ENCODE data around the gene GRHL3.
A peak's percentile ranks its signal among the peaks of the same experiment; 100 is the strongest.

Gene GRHL3

DNA sequence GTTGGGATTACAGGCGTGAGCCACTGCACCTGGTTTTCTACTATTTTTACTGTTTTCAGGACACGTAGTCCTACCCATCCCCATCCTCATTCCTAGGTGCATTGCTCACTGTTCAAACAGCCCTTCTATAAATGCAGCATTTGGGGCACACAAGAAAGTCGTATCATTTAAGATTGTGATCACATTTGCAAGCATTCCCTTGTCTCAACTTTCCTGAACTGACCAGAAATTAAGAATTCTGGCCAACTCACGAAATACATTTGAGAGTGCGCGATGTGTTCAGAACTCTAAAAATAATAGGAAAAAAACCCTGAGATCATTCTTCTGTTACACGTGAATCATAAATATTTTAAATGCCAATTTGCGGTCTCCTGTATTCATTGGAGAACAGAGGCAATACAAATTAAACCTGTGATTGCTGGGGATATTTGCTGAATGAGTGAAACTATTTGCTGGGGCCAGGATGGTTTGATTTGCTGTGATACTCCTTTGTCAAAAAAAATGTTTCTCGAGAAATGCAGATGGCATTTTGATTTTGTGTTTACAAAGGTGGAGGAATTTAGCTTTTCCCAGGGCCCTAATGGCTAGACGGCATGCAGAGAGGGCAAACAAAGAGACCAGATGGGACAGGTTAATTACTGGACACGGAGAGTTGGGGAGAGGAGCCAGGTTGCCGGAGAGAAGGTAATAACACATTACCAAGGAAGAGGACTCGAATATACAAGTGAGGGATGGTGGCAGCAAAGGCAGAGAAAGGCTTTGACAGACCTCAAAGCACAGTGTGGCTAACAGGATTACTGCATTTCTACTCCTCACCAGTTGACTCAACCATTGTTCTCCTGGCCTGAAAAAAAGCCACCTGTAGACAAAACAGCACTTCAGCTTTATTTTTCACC lies 56.0 kb downstream of the GRHL3 start:
- peak; percentile 65 for DNase-seq

DNA sequence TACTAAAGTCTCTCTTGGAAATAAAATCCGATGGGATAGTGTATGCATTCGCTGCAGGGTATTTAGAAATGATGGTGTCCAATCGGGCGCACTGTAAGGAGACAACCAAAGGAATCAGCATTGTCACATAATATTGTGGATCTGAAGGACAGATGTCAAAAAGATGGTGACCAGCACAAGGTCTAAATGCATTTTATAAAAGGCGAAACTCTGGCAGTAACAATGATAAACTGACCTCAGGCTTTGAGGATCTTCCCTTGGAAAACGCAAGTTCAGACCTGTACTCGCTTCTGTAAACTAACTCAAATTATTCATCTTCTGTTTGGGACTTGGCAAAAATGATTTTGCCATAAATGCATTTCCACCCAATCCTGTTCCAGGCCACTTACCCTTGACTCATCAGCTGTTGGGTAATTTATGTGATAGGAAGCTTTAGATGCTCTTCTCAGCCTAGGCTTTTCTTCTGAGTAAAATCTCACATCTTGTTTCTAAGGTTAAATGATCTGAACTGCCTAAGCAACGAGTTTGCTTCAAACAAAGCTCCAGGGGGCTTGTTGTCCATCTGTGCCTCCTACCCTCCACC lies 60.7 kb downstream of the GRHL3 start:
- no peak for DNase-seq

DNA sequence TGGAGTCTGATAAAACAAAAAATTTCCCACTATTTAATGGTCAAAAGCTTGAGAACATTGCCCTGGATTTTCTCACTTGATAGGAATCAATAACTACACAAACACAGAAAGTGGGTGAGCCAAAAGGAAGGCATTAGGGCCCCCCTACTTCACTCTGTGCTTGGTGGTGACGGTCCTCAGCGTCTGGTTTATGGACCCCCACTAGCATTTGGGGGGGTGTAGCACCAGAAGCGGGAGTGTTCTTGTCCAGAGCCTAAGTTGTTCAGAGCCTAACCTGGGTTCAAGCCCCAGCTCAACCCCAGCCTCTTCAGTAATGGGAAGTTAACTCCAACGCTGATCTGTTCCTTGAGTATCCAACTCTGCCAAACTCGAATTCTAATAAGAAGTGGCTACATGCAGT lies 61.4 kb downstream of the GRHL3 start:
- no peak for DNase-seq

DNA sequence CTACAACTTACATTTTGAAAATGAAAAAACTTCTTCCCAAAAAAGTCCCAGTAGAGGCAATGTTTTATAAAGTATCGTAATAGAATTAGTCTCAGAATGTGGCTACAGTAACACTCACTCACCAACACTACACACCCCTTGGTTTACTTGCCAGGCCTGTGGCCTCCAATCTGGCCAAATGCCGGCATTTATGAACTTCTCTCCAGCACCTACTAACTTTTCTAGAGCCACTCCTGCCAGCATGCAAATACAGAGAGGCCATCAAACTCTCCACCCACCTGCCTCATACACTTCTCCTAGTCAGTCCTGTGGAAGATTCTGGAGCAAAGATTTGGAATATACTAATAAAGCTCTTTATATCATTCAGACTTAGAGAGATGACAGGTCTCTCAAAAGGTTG lies 62.1 kb downstream of the GRHL3 start:
- DNase-seq: no peak

DNA sequence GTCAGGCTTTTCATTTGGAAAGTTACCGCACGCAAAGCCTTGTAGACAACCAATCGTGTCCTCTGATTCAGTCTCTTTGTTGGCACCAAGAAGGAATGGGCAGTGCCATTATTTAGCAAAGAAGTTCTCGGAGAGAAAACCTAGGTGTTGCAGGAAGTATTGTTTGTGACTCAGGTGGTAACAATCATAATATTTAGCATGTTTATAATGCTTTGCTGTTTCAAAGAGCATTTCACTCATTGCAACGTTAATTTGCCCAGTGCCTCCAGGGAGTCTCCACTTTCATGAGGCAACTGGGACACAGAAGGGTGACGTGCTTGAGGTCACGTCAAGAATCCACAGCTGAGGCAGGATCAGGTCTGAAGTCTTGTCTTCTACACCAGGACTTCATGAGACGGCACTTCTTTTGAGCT lies 63.0 kb downstream of the GRHL3 start:
- no peak for DNase-seq

DNA sequence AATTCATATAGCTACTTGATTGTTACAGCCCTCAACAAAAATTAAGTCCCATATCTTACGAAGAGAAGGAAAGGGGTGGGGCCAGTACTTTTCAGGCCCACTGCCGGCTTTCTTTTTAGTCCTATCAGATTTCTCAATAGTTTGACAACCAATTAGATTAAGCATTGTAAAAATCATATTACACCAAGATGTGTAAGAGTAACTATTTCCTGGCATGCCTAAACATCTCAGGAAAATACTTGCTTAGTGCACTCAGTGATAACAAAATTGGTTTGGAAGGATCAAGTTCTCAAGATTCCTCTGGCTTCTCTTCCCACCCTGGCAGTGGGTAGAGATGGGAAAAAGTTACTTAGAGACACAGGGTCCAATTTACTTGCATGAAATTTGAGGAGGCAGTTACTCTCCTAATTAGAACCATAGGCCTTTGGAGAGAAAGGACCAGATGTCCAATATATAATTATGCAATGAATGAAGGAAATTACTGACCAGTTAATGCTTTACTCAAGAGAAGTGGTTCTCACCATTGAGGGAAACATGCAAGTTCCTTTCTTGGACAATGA lies 64.3 kb downstream of the GRHL3 start:
- DNase-seq: no peak

GRCh38 chr1:24384251-24385090 lies 65.3 kb downstream of the GRHL3 start:
- DNase-seq: no peak

DNA sequence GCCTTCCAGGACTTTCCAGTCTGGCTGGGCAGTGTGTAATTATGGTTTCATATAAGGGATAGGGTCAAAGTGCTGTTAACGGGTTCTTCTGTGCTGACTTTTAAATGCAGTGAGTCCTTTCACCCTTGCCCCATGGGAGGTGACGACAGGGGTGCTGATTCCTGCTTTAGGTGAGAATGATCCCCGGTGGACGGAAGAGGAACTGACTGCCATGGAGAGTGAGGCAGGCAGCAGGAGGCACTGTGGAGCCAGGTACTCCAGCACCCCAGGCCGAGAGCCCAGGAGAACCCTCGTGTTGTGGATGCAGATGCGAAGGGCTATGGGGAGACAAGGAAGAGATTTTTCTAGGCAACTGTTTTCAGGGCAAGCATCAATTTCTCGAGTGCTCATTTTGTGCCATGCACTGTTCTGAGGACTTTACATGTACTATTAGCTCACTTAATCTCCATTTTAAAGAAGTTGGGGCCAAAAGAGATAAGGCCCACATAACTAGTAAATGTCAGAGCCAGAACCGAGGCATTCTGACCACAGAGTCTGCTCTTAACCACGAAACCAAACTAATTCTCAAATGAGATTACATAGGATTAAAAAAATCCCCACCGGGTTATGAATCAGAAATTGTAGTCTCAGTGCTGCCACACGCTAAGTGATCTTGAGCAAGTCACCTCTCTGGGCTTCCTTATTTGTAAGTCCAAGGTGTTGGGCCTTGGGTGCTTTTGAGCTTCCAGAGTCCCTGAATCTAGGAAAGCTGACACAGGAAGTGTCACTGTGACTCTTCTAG lies 66.2 kb downstream of the GRHL3 start:
- DNase-seq: no peak

DNA sequence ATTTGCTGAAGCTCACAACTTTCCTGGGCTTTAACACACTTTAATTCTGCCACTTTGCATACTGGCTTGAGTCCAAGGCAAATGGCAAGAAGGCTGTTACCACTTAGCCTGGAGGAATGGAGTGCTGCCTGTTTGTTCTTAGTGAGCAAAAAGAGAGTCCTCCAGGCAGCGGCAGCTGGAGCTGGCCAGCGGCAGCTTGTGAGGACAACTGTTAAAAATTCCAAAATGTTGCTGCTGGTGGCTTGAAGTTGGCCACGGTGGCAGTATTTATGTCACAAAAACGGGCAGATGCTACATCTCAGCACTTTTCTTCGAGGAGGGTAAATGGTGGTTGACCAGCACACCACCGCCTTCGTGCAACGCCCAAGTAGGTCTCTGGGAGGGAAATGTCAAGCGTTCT lies 67.1 kb downstream of the GRHL3 start:
- DNase-seq: peak; percentile 45

- DNase-seq: no peak
These were observed 67.8 kb downstream of the GRHL3 start for GRCh38 chr1:24386931-24387330.

DNA sequence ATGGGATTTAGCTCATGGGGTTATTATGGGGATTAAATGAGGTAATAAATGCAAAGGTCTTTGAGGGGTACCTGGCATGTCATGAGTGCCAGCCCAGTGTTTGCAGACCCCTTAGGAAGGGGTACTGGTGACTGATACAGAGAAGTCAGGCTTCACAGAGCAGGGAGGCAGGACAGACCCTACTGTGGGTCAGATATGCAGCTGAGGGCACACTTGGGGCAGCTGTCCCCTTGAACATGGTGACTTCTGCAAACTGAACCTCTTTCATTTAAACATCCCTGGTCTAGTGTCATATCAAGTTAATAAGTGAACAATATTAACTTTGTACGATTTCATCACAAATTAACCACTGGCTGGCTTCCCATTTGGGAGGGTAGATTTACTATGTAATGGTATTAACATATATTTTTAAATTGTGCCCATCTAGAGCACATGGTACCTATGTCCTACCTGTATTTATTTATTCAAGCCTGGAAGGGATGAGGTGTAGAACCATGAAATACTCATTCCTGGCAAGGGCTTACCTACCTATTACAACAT lies 68.5 kb downstream of the GRHL3 start:
- DNase-seq: no peak

- DNase-seq: no peak
These were observed 69.3 kb downstream of the GRHL3 start for GRCh38 chr1:24388331-24388885.

DNA sequence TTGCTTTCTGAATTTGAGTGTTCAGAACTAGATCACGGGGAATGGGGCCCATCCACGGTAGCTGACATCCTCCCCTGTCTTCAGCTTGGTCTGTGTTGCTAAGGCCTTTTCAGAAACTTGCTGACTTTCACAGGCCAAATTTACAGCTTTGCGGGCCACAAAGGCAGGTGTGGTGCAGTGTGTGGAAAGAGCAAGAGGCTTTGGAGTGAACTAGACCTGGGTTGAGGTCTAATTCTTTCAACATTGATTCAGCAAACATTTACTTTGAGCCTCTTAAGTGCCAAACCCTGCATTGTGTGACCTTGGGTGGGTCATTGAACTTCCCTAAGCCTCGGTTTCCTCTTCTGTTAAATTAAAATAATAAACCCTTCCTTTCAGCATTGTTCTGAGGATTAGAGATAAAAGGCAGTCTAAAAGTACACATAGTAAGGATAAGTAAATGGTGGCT lies 70.1 kb downstream of the GRHL3 start:
- no peak for DNase-seq

- DNase-seq: peak; percentile 80
These were observed 72.0 kb downstream of the GRHL3 start for GRCh38 chr1:24390924-24391782.

- DNase-seq: peak; percentile 49
These were observed 72.9 kb downstream of the GRHL3 start for GRCh38 chr1:24391882-24392603.

GRCh38 chr1:24392604-24392946 lies 73.4 kb downstream of the GRHL3 start:
- DNase-seq: no peak

GRCh38 chr1:24392982-24393650 lies 74.0 kb downstream of the GRHL3 start:
- DNase-seq: no peak

- DNase-seq: no peak
These were observed 74.7 kb downstream of the GRHL3 start for GRCh38 chr1:24393892-24394291.

DNA sequence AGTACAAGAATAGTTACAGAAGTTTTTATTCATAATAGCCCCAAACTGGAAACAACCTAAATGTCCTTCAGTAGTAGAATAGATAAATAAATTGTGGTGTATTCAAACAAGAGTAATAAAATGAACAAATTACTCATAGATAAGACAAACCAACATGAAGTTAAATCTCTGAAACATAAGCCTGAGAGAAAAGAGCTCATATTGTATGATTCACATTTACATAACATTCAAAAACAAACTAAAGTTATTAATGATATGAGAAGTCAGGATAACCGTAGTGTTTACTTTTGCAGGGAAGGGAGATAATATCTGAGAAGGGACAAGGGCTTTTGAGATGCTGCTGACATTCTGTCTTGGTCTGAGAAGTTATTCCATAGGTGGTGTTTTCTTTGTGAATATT lies 80.9 kb downstream of the GRHL3 start:
- DNase-seq: no peak

DNA sequence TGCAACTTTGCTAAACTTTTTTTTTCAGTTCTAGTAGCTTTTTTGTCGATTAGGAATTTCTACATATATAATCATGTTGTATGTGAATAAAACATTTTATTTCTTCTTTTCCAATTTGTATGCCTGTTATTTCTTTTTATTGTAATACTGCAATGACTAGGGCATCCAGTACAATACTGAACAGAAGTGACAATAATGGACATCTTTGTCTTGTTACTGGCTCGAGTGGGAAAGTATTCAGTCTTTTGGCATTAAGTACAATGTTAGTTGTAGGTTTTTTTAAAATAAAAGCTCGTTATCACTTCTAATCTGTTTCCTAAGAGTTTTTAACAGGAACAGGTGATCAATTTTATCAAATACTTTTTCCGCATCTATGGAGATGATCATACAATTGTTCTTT lies 84.6 kb downstream of the GRHL3 start:
- DNase-seq: no peak

All from NCI-H2171 (cell line).